WI38 (cell line): ENCODE results near the gene HCFC1.
A peak's percentile ranks its signal among the peaks of the same experiment; 100 is the strongest.
"Not testable (repeated sequence)": the region's sequence is repeated elsewhere in the genome, so short reads cannot be mapped to it uniquely, and the experiment has no call there.

Source experiments
- H3K4me3 ChIP-seq: 2 replicates; pipeline ENCODE4 v1.5.1; 2011; ENCODE audit warnings: low read depth, mild to moderate bottlenecking, control low read depth, low read length
- TF ChIP-seq, protein P1 (sequence below): IDR thresholded peaks from 2 replicates; pipeline ENCODE4 v1.5.1; 2012; ENCODE audit warnings: low read depth, mild to moderate bottlenecking, control low read depth, low read length

The HCFC1 gene

GRCh38 chrX:153981231-153981630 is 9.6 kb upstream of the HCFC1 start:
- TF ChIP-seq, protein P1, sequence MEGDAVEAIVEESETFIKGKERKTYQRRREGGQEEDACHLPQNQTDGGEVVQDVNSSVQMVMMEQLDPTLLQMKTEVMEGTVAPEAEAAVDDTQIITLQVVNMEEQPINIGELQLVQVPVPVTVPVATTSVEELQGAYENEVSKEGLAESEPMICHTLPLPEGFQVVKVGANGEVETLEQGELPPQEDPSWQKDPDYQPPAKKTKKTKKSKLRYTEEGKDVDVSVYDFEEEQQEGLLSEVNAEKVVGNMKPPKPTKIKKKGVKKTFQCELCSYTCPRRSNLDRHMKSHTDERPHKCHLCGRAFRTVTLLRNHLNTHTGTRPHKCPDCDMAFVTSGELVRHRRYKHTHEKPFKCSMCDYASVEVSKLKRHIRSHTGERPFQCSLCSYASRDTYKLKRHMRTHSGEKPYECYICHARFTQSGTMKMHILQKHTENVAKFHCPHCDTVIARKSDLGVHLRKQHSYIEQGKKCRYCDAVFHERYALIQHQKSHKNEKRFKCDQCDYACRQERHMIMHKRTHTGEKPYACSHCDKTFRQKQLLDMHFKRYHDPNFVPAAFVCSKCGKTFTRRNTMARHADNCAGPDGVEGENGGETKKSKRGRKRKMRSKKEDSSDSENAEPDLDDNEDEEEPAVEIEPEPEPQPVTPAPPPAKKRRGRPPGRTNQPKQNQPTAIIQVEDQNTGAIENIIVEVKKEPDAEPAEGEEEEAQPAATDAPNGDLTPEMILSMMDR = no peak
- no peak overlapping the region for H3K4me3 ChIP-seq

DNA sequence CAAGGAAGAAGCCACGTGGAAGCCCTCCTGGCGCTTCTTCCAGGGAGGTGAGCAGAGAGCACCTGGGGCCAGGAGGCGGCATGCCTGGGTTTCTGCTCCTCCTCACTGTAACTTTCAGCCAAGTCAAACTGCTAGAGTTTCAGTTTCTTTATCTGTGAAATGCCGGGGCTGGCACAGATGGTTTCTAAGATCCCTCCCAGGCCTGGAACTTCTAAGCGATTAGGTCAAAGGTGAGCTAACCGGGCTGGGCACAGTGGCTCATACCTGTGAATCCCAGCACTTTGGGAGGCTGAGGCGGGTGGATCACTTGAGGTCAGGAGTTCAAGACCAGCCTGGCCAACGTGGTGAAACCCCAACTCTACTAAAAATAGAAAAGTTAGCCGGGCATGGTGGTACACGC is 8.8 kb upstream of the HCFC1 start:
- H3K4me3 ChIP-seq = not testable (repeated sequence)

DNA sequence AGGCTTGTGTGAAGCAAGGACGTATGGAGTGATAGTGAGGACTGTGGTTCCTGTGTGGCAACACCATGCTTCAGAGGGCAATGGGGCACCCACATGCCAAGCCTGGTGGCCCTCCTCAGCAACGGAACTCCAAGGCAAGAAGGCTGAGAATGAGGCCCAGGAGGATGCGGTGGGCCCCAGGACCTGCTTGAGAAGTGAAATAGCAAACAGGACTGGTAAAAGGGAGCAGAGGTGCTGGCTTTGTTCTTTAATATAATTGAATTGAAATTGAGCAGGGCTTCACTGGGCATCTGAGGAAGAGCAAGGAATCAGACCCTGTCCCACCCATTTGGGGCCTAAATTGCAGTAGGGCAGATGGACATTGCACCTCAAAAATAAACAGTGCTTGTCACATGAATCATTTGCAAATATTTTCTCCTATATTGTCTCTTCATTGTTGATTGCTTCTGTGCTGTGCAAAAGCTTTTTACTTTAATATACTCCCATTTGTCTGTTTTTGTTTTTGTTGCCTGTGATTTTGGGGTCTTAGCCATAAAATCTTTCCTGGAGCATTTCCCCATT is 3.2 kb upstream of the HCFC1 start:
- H3K4me3 ChIP-seq = no peak overlapping the region
- TF ChIP-seq, protein P1 = no peak

DNA sequence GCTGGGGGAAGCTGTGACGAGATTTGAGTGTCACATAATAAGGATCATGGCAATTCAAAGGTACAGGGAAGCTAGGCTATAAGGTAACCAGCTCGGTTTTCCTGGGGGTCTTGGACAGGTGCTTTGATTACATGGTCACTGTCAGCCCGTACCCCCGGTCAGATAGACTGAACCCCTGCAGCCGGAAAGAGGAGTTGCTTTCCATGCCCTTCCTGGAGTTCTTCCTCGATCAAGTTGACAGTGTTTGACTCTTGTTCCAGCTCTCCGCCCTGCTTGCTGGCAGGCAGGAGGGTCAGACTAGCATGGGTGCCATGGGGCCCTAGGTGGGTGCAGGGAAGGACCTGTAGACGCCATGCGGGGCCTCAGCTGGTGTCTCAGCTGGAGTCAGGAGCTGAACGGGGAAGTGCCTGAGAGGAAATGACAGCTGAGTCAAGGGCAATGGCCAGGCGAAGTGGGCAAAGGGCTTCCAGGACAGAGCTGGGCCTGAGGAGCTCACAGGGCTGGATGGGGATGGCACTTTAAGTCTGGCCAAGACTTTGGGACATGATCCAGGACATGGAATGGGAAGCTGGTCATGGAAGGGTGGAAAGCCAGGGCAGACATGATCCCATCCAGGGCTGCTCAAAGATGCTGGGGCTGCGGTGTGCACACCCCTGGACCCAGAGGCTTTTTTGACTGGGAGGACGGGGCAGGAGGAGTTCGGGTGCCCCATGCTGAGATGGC is 2.5 kb upstream of the HCFC1 start:
- no peak overlapping the region for H3K4me3 ChIP-seq
- TF ChIP-seq, protein P1 = no peak

GRCh38 chrX:153973127-153974002 is 1.7 kb upstream of the HCFC1 start:
- H3K4me3 ChIP-seq = peak overlapping the region; percentile 95
- TF ChIP-seq, protein P1 = no peak

DNA sequence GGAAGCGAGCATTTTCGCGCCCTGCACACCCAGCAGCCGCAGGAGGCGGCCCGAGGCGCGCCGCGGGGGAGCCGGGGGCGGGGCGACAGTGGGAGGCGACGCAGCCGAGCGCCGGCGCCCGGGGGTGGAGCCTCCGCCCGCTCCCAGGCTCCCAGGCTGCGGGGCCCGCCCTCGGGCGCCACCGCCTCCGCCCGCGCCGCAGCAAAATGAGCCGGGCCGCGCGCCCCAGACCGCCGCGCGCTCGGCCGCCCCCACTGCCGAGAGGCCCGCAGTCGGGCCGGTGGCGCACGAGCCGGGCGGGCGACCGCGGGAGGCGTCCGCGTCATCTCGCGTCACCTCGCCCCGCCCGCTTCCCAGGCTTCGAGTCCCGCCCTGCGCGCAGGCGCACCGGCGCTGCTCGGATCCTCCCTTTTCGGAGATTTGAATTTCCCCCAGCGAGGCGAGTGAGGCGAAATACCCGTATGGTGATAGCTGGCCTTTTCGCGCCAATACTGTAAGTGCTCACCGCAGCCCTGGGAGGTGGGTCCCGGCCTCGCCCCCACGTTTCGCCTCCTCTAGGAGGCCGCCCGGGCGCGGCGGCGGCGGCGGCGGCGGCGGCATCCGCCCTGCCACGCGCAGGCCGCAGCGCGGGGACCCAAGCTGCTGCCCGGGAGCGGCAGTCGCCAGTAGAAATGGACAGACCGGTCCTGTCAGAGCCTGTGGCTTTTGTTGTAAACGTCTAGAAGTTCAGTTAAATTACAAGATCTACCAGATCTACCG is 929 bp upstream of the HCFC1 start, which contains the start of gene TMEM187:
Gene TMEM187 (plus strand): TSS at position 387 of the 759 bp plus-strand sequence. CDS start 9,309 bp downstream, outside the sequence.
- TF ChIP-seq, protein P1 = no peak

GRCh38 chrX:153971124-153971449 is 531 bp downstream of the HCFC1 start:
- peak overlapping the region; percentile 95 for H3K4me3 ChIP-seq
- TF ChIP-seq, protein P1 = no peak

More for the DNA sequence above, 929 bp upstream of the HCFC1 start, which contains the start of gene TMEM187:
- peak within 1 kb of the TSS; percentile 95 for H3K4me3 ChIP-seq
